ENCODE results near the gene CNTRL. TPM values are rescaled to one million over a fixed set of nuclear protein-coding genes. Genes with fewer than 3 reads are reported as not detected.

The CNTRL gene
- total RNA-seq, 1 experiment from 2014 or later: 11.6 TPM

DNA sequence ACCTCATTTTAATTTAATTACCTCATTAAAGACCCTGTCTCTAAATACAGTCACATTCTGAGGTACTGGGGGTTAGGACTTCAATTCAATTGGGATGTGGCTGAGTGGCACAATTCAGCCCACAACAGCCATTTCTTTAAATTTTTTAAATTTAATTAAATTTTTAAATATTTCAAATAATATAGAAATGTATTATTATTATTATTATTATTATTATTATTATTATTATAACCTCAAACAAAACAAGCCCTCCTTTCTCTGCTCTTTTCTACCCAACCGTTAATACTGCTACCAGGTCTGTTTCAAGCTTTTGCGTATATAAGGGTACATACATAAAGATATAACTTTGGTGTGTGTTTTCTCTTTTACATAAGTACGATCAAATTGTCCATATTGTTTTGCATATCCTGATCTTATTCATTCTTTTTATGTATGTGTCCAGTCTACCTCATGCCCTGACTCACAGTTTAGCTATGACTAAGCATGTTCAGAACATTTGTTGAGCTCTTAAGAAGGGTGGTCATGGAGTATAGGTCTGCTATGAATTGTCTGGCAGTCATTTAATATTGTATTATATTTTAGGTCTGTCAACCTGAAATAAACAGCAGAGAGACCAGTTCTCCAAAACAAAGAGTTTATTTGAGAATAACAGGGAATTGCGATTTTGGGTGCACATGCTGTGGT, 143.0 kb downstream of the CNTRL start:
- Mint-ChIP-seq H3K4me3 (no peak overlapping the region), H3K9me3 (no peaks in the 10 kb centered on the region), H3K4me1 (peaks cover 40 to 47% of the 10 kb centered on the region in 2 experiments), H3K36me3 (ENCODE audit: insufficient read depth in 1 of 3, low read depth in 3 of 3) (no peaks in the 10 kb centered on the region), H3K27me3 (ENCODE audit: low read depth) (peaks cover 51% of the 10 kb centered on the region), H3K27ac (no peak overlapping the region)
- no peak overlapping the region for H2BK120ac ChIP-seq (ENCODE audit: low read depth, low read length, poor library complexity, severe bottlenecking)
- H3K4ac ChIP-seq (ENCODE audit: low read depth, low read length): no peak overlapping the region
- no peak overlapping the region for H3K27ac ChIP-seq (ENCODE audit: insufficient read length, low read depth, low read length)
- no peaks in the 10 kb centered on the region for H3K79me1 ChIP-seq (ENCODE audit: insufficient read depth, low read depth, low read length, poor library complexity, severe bottlenecking)
- H3T11ph ChIP-seq (ENCODE audit: low read length): no peak overlapping the region
- TF ChIP-seq, protein P1, sequence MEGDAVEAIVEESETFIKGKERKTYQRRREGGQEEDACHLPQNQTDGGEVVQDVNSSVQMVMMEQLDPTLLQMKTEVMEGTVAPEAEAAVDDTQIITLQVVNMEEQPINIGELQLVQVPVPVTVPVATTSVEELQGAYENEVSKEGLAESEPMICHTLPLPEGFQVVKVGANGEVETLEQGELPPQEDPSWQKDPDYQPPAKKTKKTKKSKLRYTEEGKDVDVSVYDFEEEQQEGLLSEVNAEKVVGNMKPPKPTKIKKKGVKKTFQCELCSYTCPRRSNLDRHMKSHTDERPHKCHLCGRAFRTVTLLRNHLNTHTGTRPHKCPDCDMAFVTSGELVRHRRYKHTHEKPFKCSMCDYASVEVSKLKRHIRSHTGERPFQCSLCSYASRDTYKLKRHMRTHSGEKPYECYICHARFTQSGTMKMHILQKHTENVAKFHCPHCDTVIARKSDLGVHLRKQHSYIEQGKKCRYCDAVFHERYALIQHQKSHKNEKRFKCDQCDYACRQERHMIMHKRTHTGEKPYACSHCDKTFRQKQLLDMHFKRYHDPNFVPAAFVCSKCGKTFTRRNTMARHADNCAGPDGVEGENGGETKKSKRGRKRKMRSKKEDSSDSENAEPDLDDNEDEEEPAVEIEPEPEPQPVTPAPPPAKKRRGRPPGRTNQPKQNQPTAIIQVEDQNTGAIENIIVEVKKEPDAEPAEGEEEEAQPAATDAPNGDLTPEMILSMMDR (conservative IDR thresholded peaks at IDR 0.05): no peak
- no peaks in the 10 kb centered on the region for H4K20me1 ChIP-seq (ENCODE audit: control insufficient read depth, insufficient read depth, insufficient read length)
- H4K5ac ChIP-seq (ENCODE audit: insufficient read length, low read depth, low read length): no peak overlapping the region
- no peak overlapping the region for H3K14ac ChIP-seq (ENCODE audit: insufficient read depth, low read length)
- 0 out of 2 replicates have a peak, but pooled peaks cover 2% of the 10 kb centered on the region for H3K27me3 ChIP-seq (ENCODE audit: insufficient read depth, low read length)
- no peak for DNase-seq
- H3K23me2 ChIP-seq (ENCODE audit: insufficient read length, low read depth, low read length, poor library complexity, severe bottlenecking): no peaks in the 10 kb centered on the region
- H4K8ac ChIP-seq (replicated peaks; ENCODE audit: insufficient read length, low read depth, low read length): no peak overlapping the region
- no peak overlapping the region for H3K4me2 ChIP-seq (ENCODE audit: insufficient read depth, insufficient read length, low read length)
- no peak overlapping the region for H4K91ac ChIP-seq (ENCODE audit: insufficient read length, low read depth, low read length)
- H2AFZ ChIP-seq (ENCODE audit: low read length): no peak overlapping the region
- H3K9me3 ChIP-seq (ENCODE audit: control insufficient read depth, low read depth, low read length): no peaks in the 10 kb centered on the region
- no peak overlapping the region for H3K9ac ChIP-seq (ENCODE audit: extremely low read depth, insufficient read length, low read length)
- no peak overlapping the region for H2AK5ac ChIP-seq (ENCODE audit: insufficient read length, low read length)
- no peak overlapping the region for H3K56ac ChIP-seq (ENCODE audit: insufficient read length, low read depth, low read length)
- no peak overlapping the region for H3K23ac ChIP-seq (ENCODE audit: insufficient read length, low read depth, low read length)
- H2BK20ac ChIP-seq (ENCODE audit: low read depth, low read length, poor library complexity, severe bottlenecking): no peak overlapping the region
- WGBS (ENCODE audit: extremely low coverage, insufficient read length, low lambda C conversion rate): no CpG with 5 or more reads among the region's 4 CpGs
- H3K79me2 ChIP-seq (ENCODE audit: insufficient read depth, low read length): no peaks in the 10 kb centered on the region
- no peak overlapping the region for H3K18ac ChIP-seq (ENCODE audit: insufficient read length, low read depth, low read length)
- H2BK15ac ChIP-seq (ENCODE audit: low read depth, low read length): no peak overlapping the region
- peaks cover 12% of the 10 kb centered on the region; the same call in 1 of the 2 replicates for H3K4me1 ChIP-seq (ENCODE audit: insufficient read depth, low read length)
- H2BK12ac ChIP-seq (ENCODE audit: insufficient read length, low read depth, low read length): no peak overlapping the region
- no peak overlapping the region for H2BK5ac ChIP-seq (ENCODE audit: insufficient read length, low read length)
